Neutrophil (primary cell): Measurements from ENCODE around the gene SETD7.

Source experiments
- H3K27ac ChIP-seq: fragments of 200-600 bp; sonication (generic); 2 replicates; pipeline ENCODE4 v1.5.1; 2016; ENCODE audit warnings: mild to moderate bottlenecking, moderate library complexity
- H3K27me3 ChIP-seq: fragments of 200-600 bp; sonication (generic); 2 replicates; pipeline ENCODE4 v1.6.0; 2016; ENCODE audit warnings: mild to moderate bottlenecking
- H3K36me3 ChIP-seq: fragments of 200-600 bp; sonication (generic); 2 replicates; pipeline ENCODE4 v1.5.1; 2017
- H3K4me1 ChIP-seq, 2 experiments: fragments of 200-600 bp in 1 of 2; sonication (generic) in 1 of 2; 1 replicate in 1 of 2; 2 replicates in 1 of 2; pipeline versions ENCODE4 v1.5.1 to v1.6.1; 2013 to 2016; ENCODE audit warnings: low read depth in 1 of 2, low read length in 1 of 2, mild to moderate bottlenecking in 1 of 2, moderate library complexity in 1 of 2; ENCODE audit not compliant: control insufficient read depth in 1 of 2, insufficient read depth in 1 of 2
- H3K4me3 ChIP-seq, 2 experiments: fragments of 200-600 bp in 1 of 2; sonication (generic) in 1 of 2; 1 replicate in 1 of 2; 2 replicates in 1 of 2; pipeline ENCODE4 v1.5.1; 2013 to 2016; ENCODE audit warnings: low read depth in 1 of 2, low read length in 1 of 2, mild to moderate bottlenecking in 1 of 2, moderate library complexity in 1 of 2
- H3K9me3 ChIP-seq: fragments of 200-600 bp; sonication (generic); 2 replicates; pipeline ENCODE4 v1.5.1; 2016
- CTCF ChIP-seq: fragments of 200-600 bp; sonication (generic); IDR thresholded peaks from 2 replicates; pipeline ENCODE4 v1.5.1; 2016; ENCODE audit warnings: antibody characterized with exemption

Gene SETD7

GRCh38 chr4:139533511-139533910 is 22.5 kb downstream of the SETD7 start:
- no peaks in the 10 kb centered on the region for H3K36me3 ChIP-seq
- peaks cover 5 to 7% of the 10 kb centered on the region in 2 experiments for H3K4me1 ChIP-seq
- H3K9me3 ChIP-seq, result no peaks in the 10 kb centered on the region
- TF ChIP-seq CTCF, result no peak
- H3K27me3 ChIP-seq, result no peaks in the 10 kb centered on the region
- H3K4me3 ChIP-seq, result no peak overlapping the region
- H3K27ac ChIP-seq, result no peak overlapping the region

GRCh38 chr4:139532947-139533346 is 23.1 kb downstream of the SETD7 start:
- Histone ChIP-seq H3K27me3 (no peaks in the 10 kb centered on the region), H3K36me3 (no peaks in the 10 kb centered on the region), H3K9me3 (no peaks in the 10 kb centered on the region), H3K4me1 (peaks cover 6 to 10% of the 10 kb centered on the region in 2 experiments), H3K27ac (no peak overlapping the region), H3K4me3 (no peak overlapping the region)
- TF ChIP-seq CTCF, result no peak

- Histone ChIP-seq H3K9me3 (no peaks in the 10 kb centered on the region), H3K4me3 (no peak overlapping the region), H3K27me3 (no peaks in the 10 kb centered on the region), H3K4me1 (peaks cover 6 to 10% of the 10 kb centered on the region in 2 experiments), H3K27ac (no peak overlapping the region), H3K36me3 (no peaks in the 10 kb centered on the region)
- TF ChIP-seq CTCF, result peak; percentile 58
These were observed 25.1 kb downstream of the SETD7 start for GRCh38 chr4:139530833-139531427.

GRCh38 chr4:139528377-139529005 is 27.5 kb downstream of the SETD7 start:
- Histone ChIP-seq H3K36me3 (no peaks in the 10 kb centered on the region), H3K4me3 (no peak overlapping the region), H3K27me3 (no peaks in the 10 kb centered on the region), H3K9me3 (no peaks in the 10 kb centered on the region), H3K27ac (peak overlapping the region; percentile 6), H3K4me1 (peaks cover 14% of the 10 kb centered on the region in 2 experiments)
- TF ChIP-seq CTCF, result no peak

- TF ChIP-seq CTCF, result no peak
These were observed 29.1 kb downstream of the SETD7 start for GRCh38 chr4:139526928-139527327.

More at GRCh38 chr4:139526928-139527327, 29.1 kb downstream of the SETD7 start:
- Histone ChIP-seq H3K9me3 (no peaks in the 10 kb centered on the region), H3K27ac (no peak overlapping the region), H3K27me3 (no peaks in the 10 kb centered on the region), H3K36me3 (no peaks in the 10 kb centered on the region), H3K4me3 (no peak overlapping the region), H3K4me1 (peaks cover 14% of the 10 kb centered on the region in 2 experiments)
